Activated CD4-positive, alpha-beta memory T cell treated with anti-CD3 and anti-CD28 coated beads, Interleukin-2, amount 10 ng/mL, durations not matched to agents 7 days and 5 days (primary cell): Measurements from ENCODE around the gene BMP7. TPM values are rescaled to one million over a fixed set of nuclear protein-coding genes. Genes with fewer than 3 reads are reported as not detected.

ENCODE experiments used
- CTCF ChIA-PET: fragments of 350-600 bp; sonication (Branson Sonifier 250); formaldehyde crosslinking; loops from one replicate; lab custom pipeline; 2021; ENCODE audit warnings: antibody characterized with exemption, inconsistent platforms; lab: Charles Lee
- POLR2A ChIA-PET: fragments of 350-600 bp; sonication (Branson Sonifier 250); formaldehyde crosslinking; loops from one replicate; lab custom pipeline; 2021; ENCODE audit warnings: antibody characterized with exemption; lab: Charles Lee
- DNase-seq: peaks from one replicate; pipeline ENCODE4 v3.0.0-alpha.2; 2020
- H3K27ac Mint-ChIP-seq: one replicate; pipeline ENCODE4 v1.8.0; 2021; ENCODE audit warnings: mild to moderate bottlenecking, mixed read lengths
- H3K27me3 Mint-ChIP-seq: one replicate; pipeline ENCODE4 v1.8.0; 2021; ENCODE audit warnings: mixed read lengths
- H3K36me3 Mint-ChIP-seq: one replicate; pipeline ENCODE4 v1.8.0; 2021; ENCODE audit warnings: low read depth, mixed read lengths
- H3K4me1 Mint-ChIP-seq: one replicate; pipeline ENCODE4 v1.8.0; 2021; ENCODE audit warnings: mixed read lengths
- H3K4me3 Mint-ChIP-seq: one replicate; pipeline ENCODE4 v1.8.0; 2021; ENCODE audit warnings: mild to moderate bottlenecking, mixed read lengths
- H3K9me3 Mint-ChIP-seq: one replicate; pipeline ENCODE4 v1.8.0; 2021; ENCODE audit warnings: mixed read lengths
- total RNA-seq, 2 experiments: library from RNA; stranded (reverse); gene quantifications; one replicate each; pipeline ENCODE4 v1.2.3, GENCODE V29; 2021

Gene BMP7
- total RNA-seq, 2 experiments from 2014 or later, result not detected

GRCh38 chr20:57211908-57212533 lies 54.4 kb downstream of the BMP7 start:
- CTCF ChIA-PET, result no interaction called here
- H3K27ac Mint-ChIP-seq, result no peak overlapping the region
- no peak overlapping the region for H3K4me3 Mint-ChIP-seq

GRCh38 chr20:57211406-57211805 lies 55.0 kb downstream of the BMP7 start:
- CTCF ChIA-PET, result no interaction called here
- POLR2A ChIA-PET, result no interaction called here

More at GRCh38 chr20:57211908-57212533, 54.4 kb downstream of the BMP7 start:
- H3K9me3 Mint-ChIP-seq, result peaks cover 2% of the 10 kb centered on the region
- POLR2A ChIA-PET, result no interaction called here
- H3K36me3 Mint-ChIP-seq, result no peaks in the 10 kb centered on the region
- DNase-seq, result no peak
- H3K27me3 Mint-ChIP-seq, result peaks cover 9% of the 10 kb centered on the region
- no peaks in the 10 kb centered on the region for H3K4me1 Mint-ChIP-seq

GRCh38 chr20:57210911-57211280 lies 55.5 kb downstream of the BMP7 start:
- CTCF ChIA-PET, result no interaction called here
- POLR2A ChIA-PET, result no interaction called here
- H3K9me3 Mint-ChIP-seq, result peaks cover 3% of the 10 kb centered on the region
- no peak overlapping the region for H3K4me3 Mint-ChIP-seq
- no peak for DNase-seq
- peaks cover 9% of the 10 kb centered on the region for H3K27me3 Mint-ChIP-seq
- H3K27ac Mint-ChIP-seq, result no peak overlapping the region
- H3K36me3 Mint-ChIP-seq, result no peaks in the 10 kb centered on the region
- no peaks in the 10 kb centered on the region for H3K4me1 Mint-ChIP-seq

More at GRCh38 chr20:57211406-57211805, 55.0 kb downstream of the BMP7 start:
- no peak overlapping the region for H3K27ac Mint-ChIP-seq
- no peaks in the 10 kb centered on the region for H3K36me3 Mint-ChIP-seq
- H3K9me3 Mint-ChIP-seq, result peaks cover 3% of the 10 kb centered on the region
- no peak for DNase-seq
- H3K27me3 Mint-ChIP-seq, result peaks cover 9% of the 10 kb centered on the region
- H3K4me1 Mint-ChIP-seq, result no peaks in the 10 kb centered on the region
- no peak overlapping the region for H3K4me3 Mint-ChIP-seq

- H3K36me3 Mint-ChIP-seq, result no peaks in the 10 kb centered on the region
- peaks cover 9% of the 10 kb centered on the region for H3K27me3 Mint-ChIP-seq
- no peak overlapping the region for H3K4me3 Mint-ChIP-seq
- no peak overlapping the region for H3K27ac Mint-ChIP-seq
- CTCF ChIA-PET, result no interaction called here
- peaks cover 3% of the 10 kb centered on the region for H3K9me3 Mint-ChIP-seq
- POLR2A ChIA-PET, result no interaction called here
- no peaks in the 10 kb centered on the region for H3K4me1 Mint-ChIP-seq
- DNase-seq, result no peak
Observed at GRCh38 chr20:57210054-57210910, 56.2 kb downstream of the BMP7 start.

- DNase-seq, result no peak
- POLR2A ChIA-PET, result no interaction called here
- CTCF ChIA-PET, result no interaction called here
- Mint-ChIP-seq H3K27ac (no peak overlapping the region), H3K27me3 (peaks cover 6% of the 10 kb centered on the region), H3K4me1 (no peaks in the 10 kb centered on the region), H3K9me3 (peaks cover 3% of the 10 kb centered on the region), H3K36me3 (no peaks in the 10 kb centered on the region), H3K4me3 (no peak overlapping the region)
Observed at GRCh38 chr20:57209413-57209812, 57.0 kb downstream of the BMP7 start.

- H3K27ac Mint-ChIP-seq, result no peak overlapping the region
- ChIA-PET CTCF (no interaction called here), POLR2A (no interaction called here)
- DNase-seq, result no peak
- no peaks in the 10 kb centered on the region for H3K36me3 Mint-ChIP-seq
- peaks cover 6% of the 10 kb centered on the region for H3K27me3 Mint-ChIP-seq
- H3K4me1 Mint-ChIP-seq, result no peaks in the 10 kb centered on the region
- H3K4me3 Mint-ChIP-seq, result no peak overlapping the region
- peaks cover 3% of the 10 kb centered on the region for H3K9me3 Mint-ChIP-seq
Observed at GRCh38 chr20:57208198-57208597, 58.2 kb downstream of the BMP7 start.

- Mint-ChIP-seq H3K9me3 (peaks cover 3% of the 10 kb centered on the region), H3K27ac (no peak overlapping the region), H3K4me3 (no peak overlapping the region), H3K4me1 (no peaks in the 10 kb centered on the region), H3K36me3 (no peaks in the 10 kb centered on the region), H3K27me3 (peaks cover 6% of the 10 kb centered on the region)
- ChIA-PET CTCF (no interaction called here), POLR2A (no interaction called here)
- DNase-seq, result no peak
Observed at GRCh38 chr20:57207251-57207650, 59.2 kb downstream of the BMP7 start.

- no peaks in the 10 kb centered on the region for H3K27me3 Mint-ChIP-seq
- peaks cover 3% of the 10 kb centered on the region for H3K9me3 Mint-ChIP-seq
- no peak overlapping the region for H3K27ac Mint-ChIP-seq
- DNase-seq, result no peak
- CTCF ChIA-PET, result no interaction called here
- H3K4me3 Mint-ChIP-seq, result no peak overlapping the region
- no peaks in the 10 kb centered on the region for H3K36me3 Mint-ChIP-seq
- no peaks in the 10 kb centered on the region for H3K4me1 Mint-ChIP-seq
- POLR2A ChIA-PET, result no interaction called here
Observed at GRCh38 chr20:57205606-57206219, 60.7 kb downstream of the BMP7 start.

GRCh38 chr20:57203986-57204385 lies 62.5 kb downstream of the BMP7 start:
- peaks cover 3% of the 10 kb centered on the region for H3K9me3 Mint-ChIP-seq
- H3K4me1 Mint-ChIP-seq, result no peaks in the 10 kb centered on the region
- ChIA-PET POLR2A (no interaction called here), CTCF (no interaction called here)
- DNase-seq, result no peak
- no peaks in the 10 kb centered on the region for H3K36me3 Mint-ChIP-seq
- no peak overlapping the region for H3K27ac Mint-ChIP-seq
- no peaks in the 10 kb centered on the region for H3K27me3 Mint-ChIP-seq
- H3K4me3 Mint-ChIP-seq, result no peak overlapping the region

- Mint-ChIP-seq H3K27me3 (no peaks in the 10 kb centered on the region), H3K4me1 (no peaks in the 10 kb centered on the region), H3K9me3 (peaks cover 3% of the 10 kb centered on the region), H3K27ac (no peak overlapping the region), H3K4me3 (no peak overlapping the region), H3K36me3 (no peaks in the 10 kb centered on the region)
- ChIA-PET POLR2A (no interaction called here), CTCF (no interaction called here)
- DNase-seq, result no peak
Observed at GRCh38 chr20:57203204-57203603, 63.2 kb downstream of the BMP7 start.

- DNase-seq, result no peak
Observed at GRCh38 chr20:57202309-57202708, 64.1 kb downstream of the BMP7 start.

GRCh38 chr20:57200882-57201695 lies 65.4 kb downstream of the BMP7 start:
- DNase-seq, result no peak
- POLR2A ChIA-PET, result no interaction called here
- H3K4me1 Mint-ChIP-seq, result no peaks in the 10 kb centered on the region
- CTCF ChIA-PET, result interaction anchor here (1.3 kb wide), 1 partner anchor 146 kb away, joined by 3 read pairs; no protein-coding TSS in a partner anchor
- H3K36me3 Mint-ChIP-seq, result no peaks in the 10 kb centered on the region
- no peaks in the 10 kb centered on the region for H3K9me3 Mint-ChIP-seq
- H3K27me3 Mint-ChIP-seq, result no peaks in the 10 kb centered on the region
- H3K4me3 Mint-ChIP-seq, result no peak overlapping the region
- H3K27ac Mint-ChIP-seq, result no peak overlapping the region

More at GRCh38 chr20:57202309-57202708, 64.1 kb downstream of the BMP7 start:
- ChIA-PET POLR2A (no interaction called here), CTCF (no interaction called here)
- Mint-ChIP-seq H3K4me1 (no peaks in the 10 kb centered on the region), H3K27me3 (no peaks in the 10 kb centered on the region), H3K4me3 (no peak overlapping the region), H3K9me3 (peaks cover 3% of the 10 kb centered on the region), H3K36me3 (no peaks in the 10 kb centered on the region), H3K27ac (no peak overlapping the region)
